B cell (primary cell): ENCODE results near the gene DCLK1.

Source experiments
- EZH2 ChIP-seq: IDR thresholded peaks from 2 replicates; pipeline ENCODE4 v1.6.1; 2012; ENCODE audit warnings: borderline replicate concordance, low read depth, mild to moderate bottlenecking, moderate library complexity, low read length; ENCODE audit not compliant: insufficient read depth, poor library complexity, severe bottlenecking
- TF ChIP-seq, protein P1 (sequence below): fragments of 200-600 bp; IDR thresholded peaks from one replicate; pipeline ENCODE4 v1.8.0; 2022; ENCODE audit warnings: antibody characterized with exemption, mild to moderate bottlenecking

GRCh38 chr13:35879111-35879510 is 252.1 kb downstream of the DCLK1 start:
- TF ChIP-seq, protein P1, sequence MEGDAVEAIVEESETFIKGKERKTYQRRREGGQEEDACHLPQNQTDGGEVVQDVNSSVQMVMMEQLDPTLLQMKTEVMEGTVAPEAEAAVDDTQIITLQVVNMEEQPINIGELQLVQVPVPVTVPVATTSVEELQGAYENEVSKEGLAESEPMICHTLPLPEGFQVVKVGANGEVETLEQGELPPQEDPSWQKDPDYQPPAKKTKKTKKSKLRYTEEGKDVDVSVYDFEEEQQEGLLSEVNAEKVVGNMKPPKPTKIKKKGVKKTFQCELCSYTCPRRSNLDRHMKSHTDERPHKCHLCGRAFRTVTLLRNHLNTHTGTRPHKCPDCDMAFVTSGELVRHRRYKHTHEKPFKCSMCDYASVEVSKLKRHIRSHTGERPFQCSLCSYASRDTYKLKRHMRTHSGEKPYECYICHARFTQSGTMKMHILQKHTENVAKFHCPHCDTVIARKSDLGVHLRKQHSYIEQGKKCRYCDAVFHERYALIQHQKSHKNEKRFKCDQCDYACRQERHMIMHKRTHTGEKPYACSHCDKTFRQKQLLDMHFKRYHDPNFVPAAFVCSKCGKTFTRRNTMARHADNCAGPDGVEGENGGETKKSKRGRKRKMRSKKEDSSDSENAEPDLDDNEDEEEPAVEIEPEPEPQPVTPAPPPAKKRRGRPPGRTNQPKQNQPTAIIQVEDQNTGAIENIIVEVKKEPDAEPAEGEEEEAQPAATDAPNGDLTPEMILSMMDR, result no peak
- TF ChIP-seq EZH2, result no peak
